Amniotic stem cell (primary cell): ENCODE measurements around the gene SLC31A2.

Source experiments
- DNase-seq: peaks from one replicate; lab custom pipeline; 2025; lab: John Stamatoyannopoulos, UW

Gene SLC31A2

GRCh38 chr9:113151696-113152630, 1.2 kb downstream of the SLC31A2 start:
- DNase-seq, result no peak

- DNase-seq, result no peak
Measured at GRCh38 chr9:113152699-113153098, 1.9 kb downstream of the SLC31A2 start.

GRCh38 chr9:113153599-113153998, 2.8 kb downstream of the SLC31A2 start:
- DNase-seq, result no peak

- no peak for DNase-seq
Measured at GRCh38 chr9:113154471-113154870, 3.7 kb downstream of the SLC31A2 start.

GRCh38 chr9:113154946-113155345, 4.1 kb downstream of the SLC31A2 start:
- no peak for DNase-seq

GRCh38 chr9:113155911-113156588, 5.2 kb downstream of the SLC31A2 start:
- DNase-seq, result no peak

GRCh38 chr9:113156880-113157279, 6.1 kb downstream of the SLC31A2 start:
- DNase-seq, result no peak

GRCh38 chr9:113158446-113158845, 7.6 kb downstream of the SLC31A2 start:
- DNase-seq, result no peak

- no peak for DNase-seq
Measured at GRCh38 chr9:113160571-113160970, 9.8 kb downstream of the SLC31A2 start.

GRCh38 chr9:113163001-113163400, 12.2 kb downstream of the SLC31A2 start:
- DNase-seq, result no peak

- DNase-seq, result no peak
Measured at GRCh38 chr9:113164536-113165300, 13.9 kb downstream of the SLC31A2 start.

- DNase-seq, result no peak
Measured at GRCh38 chr9:113166039-113166438, 15.2 kb downstream of the SLC31A2 start.

GRCh38 chr9:113168809-113169208, 18.0 kb downstream of the SLC31A2 start:
- DNase-seq, result no peak

- no peak for DNase-seq
Measured at GRCh38 chr9:113173341-113173740, 22.5 kb downstream of the SLC31A2 start.

- DNase-seq, result no peak
Measured at GRCh38 chr9:113176803-113177202, 26.0 kb downstream of the SLC31A2 start.

GRCh38 chr9:113177251-113177650, 26.4 kb downstream of the SLC31A2 start:
- no peak for DNase-seq

GRCh38 chr9:113178087-113178486, 27.3 kb downstream of the SLC31A2 start:
- no peak for DNase-seq

- no peak for DNase-seq
Measured at GRCh38 chr9:113179839-113180238, 29.0 kb downstream of the SLC31A2 start.

GRCh38 chr9:113181165-113181564, 30.4 kb downstream of the SLC31A2 start:
- no peak for DNase-seq

GRCh38 chr9:113183956-113184488, 33.2 kb downstream of the SLC31A2 start:
- DNase-seq, result no peak

GRCh38 chr9:113184539-113184938, 33.7 kb downstream of the SLC31A2 start:
- no peak for DNase-seq

- DNase-seq, result no peak
Measured at GRCh38 chr9:113185271-113185670, 34.5 kb downstream of the SLC31A2 start.
